GM23248 (cell line): ENCODE data around the gene HMX3. TPM values are rescaled to one million over a fixed set of nuclear protein-coding genes. Genes with fewer than 3 reads are reported as not detected.
A peak's percentile ranks its signal among the peaks of the same experiment; 100 is the strongest.

Source experiments
- DNase-seq: peaks from one replicate; pipeline ENCODE4 v3.0.0-alpha.2; 2015
- H2AFZ ChIP-seq: fragments of 200-600 bp; sonication (generic); 2 replicates; pipeline ENCODE4 v1.6.1; 2016; ENCODE audit warnings: antibody characterized with exemption
- H3F3A ChIP-seq: fragments of 200-600 bp; sonication (generic); 2 replicates; pipeline ENCODE4 v1.6.1; 2016; ENCODE audit warnings: mild to moderate bottlenecking, antibody characterized with exemption, mixed run types; ENCODE audit not compliant: insufficient read depth
- H3K27ac ChIP-seq: fragments of 200-600 bp; sonication (generic); 2 replicates; pipeline ENCODE4 v1.5.1; 2016; ENCODE audit warnings: mild to moderate bottlenecking
- H3K27me3 ChIP-seq: fragments of 200-600 bp; sonication (generic); replicated peaks from 2 replicates; pipeline ENCODE4 v1.6.1; 2016; ENCODE audit warnings: mild to moderate bottlenecking; ENCODE audit not compliant: insufficient read depth
- H3K36me3 ChIP-seq: fragments of 200-600 bp; sonication (generic); 2 replicates; pipeline ENCODE4 v1.6.1; 2016; ENCODE audit warnings: low read depth, mild to moderate bottlenecking
- H3K4me1 ChIP-seq: fragments of 200-600 bp; sonication (generic); 2 replicates; pipeline ENCODE4 v1.6.1; 2016; ENCODE audit warnings: mild to moderate bottlenecking; ENCODE audit not compliant: insufficient read depth
- H3K4me2 ChIP-seq: fragments of 200-600 bp; sonication (generic); one replicate; pipeline ENCODE4 v1.6.1; 2016; ENCODE audit warnings: mild to moderate bottlenecking; ENCODE audit not compliant: unreplicated experiment
- H3K4me3 ChIP-seq: fragments of 200-600 bp; sonication (generic); 2 replicates; pipeline ENCODE4 v1.5.1; 2016; ENCODE audit warnings: mild to moderate bottlenecking
- H3K79me2 ChIP-seq: fragments of 200-600 bp; sonication (generic); 2 replicates; pipeline ENCODE4 v1.6.1; 2016; ENCODE audit warnings: mild to moderate bottlenecking; ENCODE audit not compliant: insufficient read depth
- H3K9ac ChIP-seq: fragments of 200-600 bp; sonication (generic); 2 replicates; pipeline ENCODE4 v1.6.1; 2016; ENCODE audit warnings: mild to moderate bottlenecking
- H3K9me2 ChIP-seq: fragments of 200-600 bp; sonication (generic); 2 replicates; pipeline ENCODE4 v1.6.1; 2016; ENCODE audit warnings: mixed run types, mild to moderate bottlenecking, moderate library complexity; ENCODE audit not compliant: insufficient read depth
- H3K9me3 ChIP-seq: fragments of 200-600 bp; sonication (generic); one replicate; pipeline ENCODE4 v1.6.1; 2017; ENCODE audit warnings: low read depth
- H4K20me1 ChIP-seq: fragments of 200-600 bp; sonication (generic); 2 replicates; pipeline ENCODE4 v1.6.0; 2016; ENCODE audit not compliant: insufficient read depth
- EZH2 ChIP-seq: fragments of 200-600 bp; sonication (generic); IDR thresholded peaks from 2 replicates; pipeline ENCODE4 v1.6.1; 2018; ENCODE audit warnings: antibody characterized with exemption, mild to moderate bottlenecking; ENCODE audit not compliant: insufficient read depth, poor library complexity, severe bottlenecking
- EZH2phosphoT487 ChIP-seq: fragments of 200-600 bp; sonication (generic); IDR thresholded peaks from 2 replicates; pipeline ENCODE4 v1.6.1; 2018; ENCODE audit warnings: antibody characterized with exemption, moderate library complexity, mild to moderate bottlenecking, low read depth; ENCODE audit not compliant: insufficient read depth
- WGBS, 2 experiments: methylation state at CpG; one replicate each; pipeline ENCODE4 v1.1.6; 2015 to 2017; ENCODE audit warnings: low lambda C conversion rate in 2 of 2, low coverage in 1 of 2; ENCODE audit errors: missing lambda C conversion rate in 2 of 2; 5-methylcytosine and 5-hydroxymethylcytosine counted together
- in situ Hi-C: fragments of 300-500 bp; cut with MboI; formaldehyde crosslinking; loops from 2 replicates; pipeline ENCODE4 v1.15.0; 2020
- polyA plus RNA-seq: library from polyadenylated mRNA; unstranded; fragments of >200 nt; fragmentation: Nextera tagmentation; extraction: Ambion mirVana; gene quantifications from 2 replicates; pipeline ENCODE4 v1.2.1, GENCODE V29; 2016
- total RNA-seq: library from RNA; depleted of rRNA; stranded (reverse); fragments of >200 nt; shearing (Covaris generic); gene quantifications from 2 replicates; pipeline ENCODE4 v1.2.3, GENCODE V29; 2014

HMX3 gene
- total and polyA plus RNA-seq, 2 experiments from 2014 or later = not detected

DNA sequence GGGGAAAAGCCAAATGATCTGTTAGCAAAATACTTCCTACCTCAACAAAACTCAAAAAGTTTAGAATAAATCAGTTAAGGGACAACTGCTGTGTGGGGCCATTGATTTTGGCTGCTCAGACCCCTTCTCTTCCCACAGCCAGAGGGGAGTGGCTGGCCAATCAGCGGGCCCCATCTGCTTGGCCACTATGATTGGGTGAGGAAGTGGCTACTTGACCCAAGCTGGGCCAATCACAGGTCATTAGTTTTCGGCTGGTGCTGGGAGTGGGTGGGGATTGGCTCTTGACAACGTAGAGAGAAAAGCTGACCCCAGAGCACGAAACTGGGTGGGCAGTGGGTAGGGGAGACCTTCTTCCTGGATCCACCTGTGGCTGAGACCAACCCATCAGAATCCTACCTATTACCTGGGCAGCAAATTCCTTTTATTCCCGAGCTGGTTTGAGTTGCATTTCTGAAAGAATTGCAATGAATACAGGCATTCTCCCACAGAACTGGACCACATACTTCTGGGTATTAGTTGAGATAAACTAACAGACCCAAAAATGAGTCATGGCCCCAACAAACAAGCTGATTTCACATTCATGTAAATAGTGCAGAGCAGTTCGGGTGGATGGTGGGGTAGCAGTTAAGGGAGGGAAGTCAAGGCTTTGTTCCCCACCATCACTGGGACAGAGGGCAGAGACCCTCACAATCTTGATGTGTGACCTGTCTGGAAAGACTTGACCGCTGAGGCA lies 35.6 kb upstream of the HMX3 start:
- DNase-seq = peak; percentile 4
- Histone ChIP-seq H3K9ac (no peak overlapping the region), H2AFZ (no peak overlapping the region), H3F3A (no peaks in the 10 kb centered on the region), H3K9me2 (no peaks in the 10 kb centered on the region), H3K36me3 (no peaks in the 10 kb centered on the region), H3K4me2 (no peak overlapping the region), H3K27ac (no peak overlapping the region), H3K27me3 (no peaks in the 10 kb centered on the region), H3K9me3 (no peaks in the 10 kb centered on the region), H3K4me1 (no peaks in the 10 kb centered on the region), H3K4me3 (no peak overlapping the region), H3K79me2 (no peaks in the 10 kb centered on the region), H4K20me1 (no peaks in the 10 kb centered on the region)
- WGBS, 2 experiments = 43 to 49% methylated on average over 7 of the region's 7 CpGs
- in situ Hi-C loops = no loop called here
- TF ChIP-seq EZH2 = no peak
- TF ChIP-seq EZH2phosphoT487 = no peak

DNA sequence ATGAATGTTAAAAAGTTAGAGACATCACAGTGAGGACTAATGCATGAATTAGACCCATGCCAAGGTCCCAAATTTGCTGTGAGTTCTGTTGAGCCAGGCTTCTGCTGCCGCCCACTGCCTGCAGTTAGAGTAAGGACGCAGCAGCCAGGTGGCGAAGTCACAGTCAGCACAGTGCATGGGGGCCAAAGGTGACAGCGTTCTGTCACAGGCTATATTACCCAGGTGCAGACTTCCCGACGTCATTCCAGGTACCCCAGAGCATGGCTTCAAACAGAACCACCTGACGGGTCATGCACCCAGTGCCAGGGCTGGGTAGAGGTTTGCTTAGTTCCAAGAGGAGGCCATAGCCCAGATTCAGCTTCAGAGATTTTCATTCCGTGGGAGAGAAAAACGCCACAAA lies 33.9 kb upstream of the HMX3 start:
- H3K9ac ChIP-seq = no peak overlapping the region
- in situ Hi-C loops = no loop called here
- H3K36me3 ChIP-seq = no peaks in the 10 kb centered on the region
- TF ChIP-seq EZH2 (no peak), EZH2phosphoT487 (no peak)
- no peak for DNase-seq
- no peaks in the 10 kb centered on the region for H3K79me2 ChIP-seq
- no peak overlapping the region for H3K4me3 ChIP-seq
- no peaks in the 10 kb centered on the region for H3K9me2 ChIP-seq
- WGBS, 2 experiments = 31 to 32% methylated on average over 9 of the region's 9 CpGs
- H4K20me1 ChIP-seq = no peaks in the 10 kb centered on the region
- H3K4me1 ChIP-seq = no peaks in the 10 kb centered on the region
- no peaks in the 10 kb centered on the region for H3K9me3 ChIP-seq
- H3F3A ChIP-seq = no peaks in the 10 kb centered on the region
- no peak overlapping the region for H3K27ac ChIP-seq
- H3K4me2 ChIP-seq = no peak overlapping the region
- peaks cover 5% of the 10 kb centered on the region; the same call in 1 of the 2 replicates for H3K27me3 ChIP-seq
- no peak overlapping the region for H2AFZ ChIP-seq

DNA sequence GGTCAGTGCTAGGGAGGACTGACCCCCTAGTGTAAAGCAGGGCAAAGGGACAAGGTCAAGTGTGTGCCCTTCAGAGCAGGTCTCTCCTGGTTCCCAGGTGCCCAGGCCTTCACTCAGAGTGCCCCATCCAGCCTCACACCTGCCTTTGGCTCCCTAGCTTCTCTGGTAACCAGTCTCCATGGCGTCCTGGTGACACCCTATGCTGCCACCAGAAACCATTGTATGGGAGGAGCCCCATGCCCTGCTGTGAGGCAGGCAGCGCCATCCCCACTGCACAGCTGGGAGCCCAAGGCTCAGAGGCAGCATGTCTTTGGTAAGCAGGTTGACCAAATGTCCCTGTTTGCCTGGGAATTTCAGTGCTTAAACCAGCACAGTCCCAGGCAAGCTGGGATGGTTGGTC lies 33.1 kb upstream of the HMX3 start:
- H3F3A ChIP-seq = no peaks in the 10 kb centered on the region
- DNase-seq = no peak
- no peak overlapping the region for H2AFZ ChIP-seq
- H3K9me3 ChIP-seq = no peaks in the 10 kb centered on the region
- TF ChIP-seq EZH2phosphoT487 = no peak
- TF ChIP-seq EZH2 = no peak
- in situ Hi-C loops = no loop called here
- H3K36me3 ChIP-seq = no peaks in the 10 kb centered on the region
- H3K4me3 ChIP-seq = no peak overlapping the region
- H3K9me2 ChIP-seq = no peaks in the 10 kb centered on the region
- H3K79me2 ChIP-seq = no peaks in the 10 kb centered on the region
- peaks cover 5% of the 10 kb centered on the region; the same call in 1 of the 2 replicates for H3K27me3 ChIP-seq
- H4K20me1 ChIP-seq = no peaks in the 10 kb centered on the region
- WGBS, 2 experiments = 0% methylated on average over 1 to 2 of the region's 2 CpGs
- H3K27ac ChIP-seq = no peak overlapping the region
- no peak overlapping the region for H3K9ac ChIP-seq
- no peaks in the 10 kb centered on the region for H3K4me1 ChIP-seq
- H3K4me2 ChIP-seq = no peak overlapping the region

DNA sequence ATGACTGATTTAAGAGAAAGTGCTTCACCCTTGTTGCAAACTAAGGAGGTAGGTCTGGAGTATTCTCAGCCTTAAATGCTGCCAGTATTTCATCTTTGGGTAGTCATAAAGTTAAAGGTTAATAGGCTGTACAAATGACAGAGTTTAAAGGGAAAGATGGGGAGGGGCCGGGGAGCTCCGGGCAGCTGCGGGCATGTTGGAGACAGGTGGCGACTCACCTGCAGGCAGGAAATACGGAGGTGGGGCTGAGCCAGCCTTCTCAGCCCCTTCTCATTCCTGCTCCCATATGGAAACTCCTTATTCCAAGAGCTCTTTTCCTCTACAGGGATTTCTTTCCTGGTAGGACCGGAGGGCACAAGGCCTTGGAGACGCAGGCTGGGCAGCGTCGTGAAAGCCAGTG lies 31.8 kb upstream of the HMX3 start:
- DNase-seq = no peak
- Histone ChIP-seq H2AFZ (no peak overlapping the region), H3K79me2 (no peaks in the 10 kb centered on the region), H3K9me2 (no peaks in the 10 kb centered on the region), H3K9ac (no peak overlapping the region), H3K4me3 (no peak overlapping the region), H3K4me1 (no peaks in the 10 kb centered on the region), H3K36me3 (no peaks in the 10 kb centered on the region), H4K20me1 (no peaks in the 10 kb centered on the region), H3K4me2 (no peak overlapping the region), H3K27me3 (peaks cover 5% of the 10 kb centered on the region; the same call in 1 of the 2 replicates), H3K27ac (no peak overlapping the region), H3K9me3 (no peaks in the 10 kb centered on the region), H3F3A (no peaks in the 10 kb centered on the region)
- in situ Hi-C loops = no loop called here
- TF ChIP-seq EZH2 (no peak), EZH2phosphoT487 (no peak)
- WGBS, 2 experiments = 28 to 30% methylated on average over 9 of the region's 9 CpGs

DNA sequence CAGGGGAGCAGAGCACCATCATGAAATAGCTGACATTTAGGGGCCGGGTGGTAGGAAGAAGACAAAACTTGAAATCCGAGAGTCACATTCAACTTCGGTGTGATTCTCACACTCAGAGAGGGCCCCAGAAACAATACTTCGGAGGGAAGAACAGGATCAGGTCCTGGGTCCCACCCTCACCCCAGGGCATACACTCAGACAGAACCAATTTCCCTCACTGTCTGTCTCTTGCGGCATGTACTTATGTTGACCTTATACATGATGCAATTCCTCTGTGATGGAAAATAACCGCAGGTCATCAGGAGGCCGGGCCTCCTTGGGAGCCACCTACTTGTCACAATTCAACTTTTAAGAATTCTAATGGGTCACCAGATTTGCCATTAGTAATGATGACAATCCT lies 26.3 kb upstream of the HMX3 start:
- no peaks in the 10 kb centered on the region for H3K36me3 ChIP-seq
- no peaks in the 10 kb centered on the region for H4K20me1 ChIP-seq
- no peak for TF ChIP-seq EZH2
- H3K9me3 ChIP-seq = no peaks in the 10 kb centered on the region
- H3K4me2 ChIP-seq = no peak overlapping the region
- H3K9me2 ChIP-seq = no peaks in the 10 kb centered on the region
- H3K27ac ChIP-seq = no peak overlapping the region
- DNase-seq = no peak
- H3K9ac ChIP-seq = no peak overlapping the region
- H3K79me2 ChIP-seq = no peaks in the 10 kb centered on the region
- no peak overlapping the region for H3K4me3 ChIP-seq
- no peak overlapping the region for H2AFZ ChIP-seq
- 35 to 44% methylated on average over 7 of the region's 7 CpGs for whole genome bisulfite sequencing, 2 experiments
- peaks cover 19% of the 10 kb centered on the region; the same call in 1 of the 2 replicates for H3K27me3 ChIP-seq
- H3F3A ChIP-seq = no peaks in the 10 kb centered on the region
- no peaks in the 10 kb centered on the region for H3K4me1 ChIP-seq
- in situ Hi-C loops = no loop called here
